GM19467 (cell line): ENCODE data around the gene WDR90.

Source experiments
- ATAC-seq: cut with Tn5 transposase; IDR thresholded peaks from one replicate; pipeline ENCODE4 v1.9.1; 2021; ENCODE audit warnings: mild to moderate bottlenecking, moderate library complexity; ENCODE audit not compliant: unreplicated experiment

Gene WDR90

DNA sequence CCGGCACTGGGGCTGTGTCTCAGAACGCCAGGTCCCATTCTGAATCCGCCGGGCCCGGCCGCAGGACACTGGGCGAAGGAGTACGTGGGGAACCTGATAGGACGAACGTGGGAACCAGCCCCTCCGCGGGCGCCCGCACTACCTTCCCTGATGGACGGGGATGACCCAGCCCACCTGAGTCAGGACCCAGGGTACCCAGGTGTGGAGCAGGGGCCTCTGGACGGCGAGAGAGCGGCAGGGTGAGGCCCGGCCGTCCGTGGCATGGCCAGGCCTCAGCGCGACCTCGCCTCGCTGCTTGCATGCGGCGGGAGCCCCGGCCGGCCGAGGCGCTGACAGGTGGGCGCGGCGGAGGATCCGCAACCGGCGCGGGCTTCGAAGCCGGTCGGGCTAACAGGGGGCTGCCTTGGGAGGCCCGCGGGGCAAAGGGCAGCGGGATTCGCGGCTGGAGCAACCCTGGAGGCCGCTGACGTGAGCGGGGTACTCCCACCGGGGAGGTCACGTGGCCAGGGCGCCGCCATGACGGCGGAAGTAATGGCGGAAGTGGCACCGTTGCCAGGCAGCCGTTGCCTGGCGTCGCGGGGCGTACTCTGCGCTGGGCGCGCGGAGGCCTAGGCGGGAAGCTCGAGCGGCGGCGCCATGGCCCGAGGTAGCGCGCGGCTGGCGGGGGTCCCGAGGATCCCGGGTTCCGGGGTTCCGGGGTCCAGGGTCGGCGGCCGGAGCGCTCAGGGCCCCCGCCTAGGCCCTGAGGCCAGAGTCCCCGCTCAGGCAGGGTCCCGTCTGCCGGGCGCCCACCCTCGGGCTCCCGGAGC, at the start of gene WDR90:
Gene WDR90, plus strand, starts transcription at position 585 of the 809 bp plus-strand sequence. Its CDS starts 52 bp downstream, at position 637.
- peak; percentile 74 for ATAC-seq

DNA sequence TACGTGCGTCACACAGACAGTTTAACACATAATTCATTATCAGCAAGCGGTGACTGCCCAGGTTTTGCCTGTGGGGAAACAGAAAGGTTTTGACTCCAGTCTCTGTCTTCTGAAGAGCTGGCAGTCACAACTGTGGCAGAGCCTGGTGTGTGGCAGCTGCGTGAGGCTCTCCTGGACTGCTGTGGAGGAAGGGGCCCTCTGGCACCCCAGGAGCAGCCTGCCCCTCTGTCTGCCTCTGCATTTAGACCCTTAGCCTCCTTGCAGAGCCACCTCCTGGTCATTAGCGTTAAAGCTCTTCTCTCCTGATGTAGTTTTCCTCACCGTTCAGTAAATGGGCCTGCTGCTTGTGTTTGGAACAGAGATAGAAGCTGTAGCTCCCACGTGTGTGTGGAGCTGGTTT, 48.4 kb upstream of the WDR90 start:
- no peak for ATAC-seq

- ATAC-seq, result no peak
Observed at GRCh38 chr16:603933-604332, 45.2 kb upstream of the WDR90 start.

GRCh38 chr16:606656-607307, 42.4 kb upstream of the WDR90 start:
- no peak for ATAC-seq

DNA sequence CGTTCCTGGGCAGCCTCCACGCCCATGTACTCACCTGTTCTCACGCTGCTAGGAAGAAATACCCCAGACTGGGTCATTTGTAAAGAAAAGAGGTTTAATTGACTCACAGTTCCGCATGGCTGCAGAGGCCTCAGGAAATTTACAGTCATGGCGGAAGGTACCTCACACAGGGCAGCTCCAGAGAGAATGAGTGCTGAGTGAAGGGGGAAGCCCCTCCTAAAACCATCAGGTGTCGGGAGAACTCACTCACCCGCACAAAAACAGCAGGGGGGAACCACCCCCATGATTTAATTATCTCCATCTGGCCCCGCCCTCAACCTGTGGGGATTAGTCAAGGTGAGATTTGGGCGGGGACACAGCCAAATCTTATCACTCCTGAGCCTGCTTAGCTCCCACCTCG, 41.1 kb upstream of the WDR90 start:
- ATAC-seq, result no peak

DNA sequence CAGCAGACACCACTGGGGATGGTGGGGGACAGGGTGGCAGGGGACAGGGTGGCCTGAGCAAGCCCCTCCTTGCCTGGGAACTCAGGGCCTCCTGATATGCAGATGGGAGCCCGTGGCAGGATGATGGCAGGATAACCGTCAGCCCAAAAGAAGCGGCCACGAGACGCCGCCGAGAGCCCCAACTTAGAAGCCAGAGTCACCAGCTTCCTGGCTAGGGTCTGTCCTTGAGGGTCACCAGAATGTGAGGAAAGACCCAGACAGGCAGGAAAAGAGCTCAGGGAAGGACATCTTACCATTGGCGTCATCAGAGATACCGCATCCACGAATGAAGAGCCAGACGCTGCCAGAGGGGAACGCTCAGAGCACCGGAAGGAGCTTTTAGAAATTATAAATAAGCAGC, 39.8 kb upstream of the WDR90 start:
- no peak for ATAC-seq

DNA sequence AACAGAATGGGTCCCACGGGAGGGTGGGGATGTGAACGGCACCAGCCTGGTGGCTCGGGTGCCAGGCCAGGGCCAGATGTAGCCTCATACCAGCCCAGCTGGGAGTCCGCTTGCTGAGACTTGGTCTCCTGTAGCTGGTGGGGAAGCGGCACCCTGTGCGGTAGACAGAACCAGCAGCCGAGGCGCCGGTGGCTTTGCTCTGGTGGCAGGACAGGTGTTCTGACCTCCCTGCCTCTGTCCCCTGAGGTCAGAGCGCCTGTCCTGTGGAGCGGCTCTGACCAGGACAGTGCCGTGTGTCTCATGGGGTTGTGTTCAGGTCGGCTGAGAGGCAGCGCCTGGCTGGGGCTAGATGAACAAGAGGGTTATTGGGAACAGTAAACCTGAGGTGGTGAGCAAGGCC, 39.2 kb upstream of the WDR90 start:
- ATAC-seq, result no peak

GRCh38 chr16:610513-611381, 38.4 kb upstream of the WDR90 start:
- ATAC-seq, result no peak

- no peak for ATAC-seq
Observed at GRCh38 chr16:615122-615521, 34.0 kb upstream of the WDR90 start.

- ATAC-seq, result no peak
Observed at GRCh38 chr16:616733-617586, 32.2 kb upstream of the WDR90 start.

DNA sequence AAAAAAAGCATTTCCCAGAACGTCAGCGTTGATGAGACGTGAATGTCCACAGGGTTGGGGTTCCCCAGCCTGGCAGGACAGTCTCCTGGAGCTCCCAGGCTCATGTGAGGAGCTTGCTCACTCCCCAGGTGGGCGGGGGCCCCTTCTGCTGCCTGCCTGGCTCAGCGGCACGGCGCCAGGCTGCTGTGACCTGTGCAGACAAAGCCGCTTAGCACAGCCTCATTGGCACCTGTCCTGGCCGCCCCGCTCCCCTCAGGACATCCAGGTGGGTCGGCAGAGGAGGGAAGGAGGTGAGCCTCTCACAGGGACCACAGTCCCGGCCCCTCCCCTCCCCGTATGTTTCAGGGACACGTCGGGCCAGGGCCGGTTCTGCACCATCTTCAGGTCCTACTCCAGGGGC, 31.3 kb upstream of the WDR90 start:
- ATAC-seq, result no peak

- no peak for ATAC-seq
Observed at GRCh38 chr16:619476-620100, 29.6 kb upstream of the WDR90 start.

DNA sequence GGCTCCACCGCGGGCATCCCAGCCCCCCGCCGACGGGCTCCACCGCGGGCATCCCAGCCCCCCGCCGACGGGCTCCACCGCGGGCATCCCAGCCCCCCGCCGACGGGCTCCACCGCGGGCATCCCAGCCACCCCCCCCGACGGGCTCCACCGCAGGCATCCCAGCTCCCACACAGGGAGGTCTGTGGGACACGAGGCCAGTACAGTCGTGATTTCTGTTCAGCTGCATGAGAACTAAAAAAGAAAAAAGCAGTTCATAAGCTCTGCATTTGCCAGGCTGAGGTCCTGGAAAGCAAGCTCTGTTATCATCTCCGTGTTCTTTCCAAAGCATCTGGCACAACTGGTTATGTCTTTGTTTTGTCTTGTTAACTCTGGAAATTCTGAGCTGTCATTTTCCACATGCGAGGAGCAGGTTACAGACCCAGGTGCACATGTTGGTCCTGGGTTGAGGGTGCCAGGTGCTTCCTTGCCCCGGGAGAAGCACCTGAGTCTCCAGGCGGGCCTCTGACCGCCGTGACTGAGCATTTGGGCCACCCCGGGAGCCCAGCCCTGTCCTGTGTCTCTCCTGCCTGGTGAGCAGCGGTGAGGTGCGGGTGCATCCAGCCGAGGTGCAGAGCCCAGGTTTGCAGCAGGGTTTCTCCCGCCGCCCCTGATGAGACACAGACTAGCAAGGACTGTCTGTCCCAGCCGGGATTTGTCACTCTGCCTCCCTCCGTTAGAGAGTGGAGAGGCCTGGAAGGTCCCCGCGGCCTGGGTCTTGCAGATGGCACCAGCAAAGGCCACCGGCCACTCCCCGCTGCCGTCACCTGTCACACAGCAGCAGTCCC, 28.3 kb upstream of the WDR90 start:
- ATAC-seq, result no peak

- ATAC-seq, result no peak
Observed at GRCh38 chr16:621526-622105, 27.5 kb upstream of the WDR90 start.

DNA sequence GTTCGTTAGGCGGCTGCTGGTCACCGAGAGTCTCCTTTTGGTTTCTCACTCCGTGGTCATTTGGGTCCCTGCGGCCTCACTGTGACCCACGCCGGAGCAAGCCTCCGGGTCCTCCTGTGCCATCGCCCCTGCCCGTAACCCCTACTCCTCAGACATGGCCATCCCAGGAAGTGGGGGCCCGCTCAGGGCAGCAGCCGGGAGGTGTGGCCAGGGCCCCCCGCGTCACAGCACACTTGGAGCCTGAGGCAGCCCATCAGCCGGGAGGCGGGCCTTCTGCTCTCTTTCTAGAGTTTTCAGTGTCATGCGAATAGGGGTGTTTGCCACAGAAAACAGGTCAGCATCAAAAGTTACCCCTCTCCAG, 26.3 kb upstream of the WDR90 start:
- no peak for ATAC-seq

- no peak for ATAC-seq
Observed at GRCh38 chr16:624526-625070, 24.6 kb upstream of the WDR90 start.

- no peak for ATAC-seq
Observed at GRCh38 chr16:625117-625976, 23.8 kb upstream of the WDR90 start.
